H1 (cell line): ENCODE data around the gene STK32C. TPM values are rescaled to one million over a fixed set of nuclear protein-coding genes. Genes with fewer than 3 reads are reported as not detected.

ENCODE experiments used
- ASH2L ChIP-seq: fragments of 200-600, 300-600 bp; sonication (generic); IDR thresholded peaks from one replicate; pipeline ENCODE4 v1.7.1; 2017; ENCODE audit warnings: low read length
- CBX8 ChIP-seq: fragments of 300-800, 300-1000 bp; sonication (generic); IDR thresholded peaks from 2 replicates; pipeline ENCODE4 v1.7.1; 2016; ENCODE audit warnings: low read depth, low read length, borderline replicate concordance
- JUN ChIP-seq: IDR thresholded peaks from 2 replicates; pipeline ENCODE4 v1.6.1; 2011; ENCODE audit warnings: low read depth, mild to moderate bottlenecking, improper control_type of control experiment, low read length
- KDM4A ChIP-seq: IDR thresholded peaks from one replicate; pipeline ENCODE4 v1.7.1; 2012; ENCODE audit warnings: low read depth, mild to moderate bottlenecking, moderate library complexity, low read length, inconsistent platforms; ENCODE audit not compliant: severe bottlenecking
- NANOG ChIP-seq: IDR thresholded peaks from 2 replicates; pipeline ENCODE4 v1.6.1; 2011; ENCODE audit warnings: low read length, low read depth, mild to moderate bottlenecking, inconsistent platforms; ENCODE audit not compliant: insufficient read depth, poor library complexity, severe bottlenecking
- NRF1 ChIP-seq: IDR thresholded peaks from 2 replicates; pipeline ENCODE4 v1.6.1; 2011; ENCODE audit warnings: mild to moderate bottlenecking, low read depth, low read length, improper control_type of control experiment
- POU5F1 ChIP-seq: IDR thresholded peaks from 2 replicates; pipeline ENCODE4 v1.6.1; 2011; ENCODE audit warnings: low read depth, mild to moderate bottlenecking, low read length, moderate library complexity
- RAD21 ChIP-seq, 2 experiments: IDR thresholded peaks in 1 of 2; conservative IDR thresholded peaks in 1 of 2; 2 replicates each; pipeline ENCODE4 v1.6.1; 2011; ENCODE audit warnings: low read depth in 2 of 2, low read length in 2 of 2, improper control_type of control experiment in 1 of 2, inconsistent platforms in 1 of 2, mild to moderate bottlenecking in 1 of 2, moderate library complexity in 1 of 2
- SIX5 ChIP-seq: IDR thresholded peaks from 2 replicates; pipeline ENCODE4 v1.6.1; 2011; ENCODE audit warnings: mild to moderate bottlenecking, low read depth, low read length
- SP2 ChIP-seq: IDR thresholded peaks from 2 replicates; pipeline ENCODE4 v1.6.1; 2012; ENCODE audit warnings: mild to moderate bottlenecking, low read length, inconsistent platforms
- TBP ChIP-seq: IDR thresholded peaks from 2 replicates; pipeline ENCODE4 v1.6.1; 2011; ENCODE audit warnings: low read depth, low read length, improper control_type of control experiment
- polyA plus RNA-seq, 7 experiments: library from polyadenylated mRNA; depleted of rRNA in 3 of 7; stranded (reverse) in 5 of 7; unstranded in 2 of 7; fragments of >200 nt in 5 of 7; fragments of 200-250 nt in 2 of 7; gene quantifications; 1 replicate in 5 of 7; 2 replicates in 1 of 7; 4 replicates in 1 of 7; pipeline versions ENCODE4 v1.2.1 to v1.2.3, GENCODE V29; 2011 to 2013; ENCODE audit warnings: missing spikeins in 2 of 7, mixed read lengths in 2 of 7
- total RNA-seq: library from RNA; stranded (reverse); fragmentation: NEBNext Ultra II Directional; extraction: Animal tissue kit (Norgen Biotek cat#: 25700); gene quantifications from 2 replicates; pipeline ENCODE4 v1.2.1, GENCODE V29; 2021
- TF ChIP-seq, protein P1 (sequence below): IDR thresholded peaks from 2 replicates; pipeline ENCODE4 v1.6.1; 2012; ENCODE audit warnings: low read length, inconsistent platforms
- TF ChIP-seq, protein P2 (sequence below), 3 experiments: IDR thresholded peaks; 1 replicate in 2 of 3; 2 replicates in 1 of 3; pipeline versions ENCODE4 v1.5.1 to v1.6.1; 2011; ENCODE audit warnings: low read length in 3 of 3, mild to moderate bottlenecking in 3 of 3, inconsistent platforms in 2 of 3, low read depth in 1 of 3, moderate library complexity in 1 of 3; ENCODE audit not compliant: insufficient read depth in 1 of 3; ENCODE audit errors: control extremely low read depth in 1 of 3
- TF ChIP-seq, protein P3 (sequence below): IDR thresholded peaks from 2 replicates; pipeline ENCODE4 v1.6.1; 2012; ENCODE audit warnings: inconsistent platforms

The STK32C gene
- total and polyA plus RNA-seq, 2 of the 8 experiments (the other 6 are each of a cell fraction or from before 2014, with no cell fraction given) = 10.6 to 15.6 TPM

DNA sequence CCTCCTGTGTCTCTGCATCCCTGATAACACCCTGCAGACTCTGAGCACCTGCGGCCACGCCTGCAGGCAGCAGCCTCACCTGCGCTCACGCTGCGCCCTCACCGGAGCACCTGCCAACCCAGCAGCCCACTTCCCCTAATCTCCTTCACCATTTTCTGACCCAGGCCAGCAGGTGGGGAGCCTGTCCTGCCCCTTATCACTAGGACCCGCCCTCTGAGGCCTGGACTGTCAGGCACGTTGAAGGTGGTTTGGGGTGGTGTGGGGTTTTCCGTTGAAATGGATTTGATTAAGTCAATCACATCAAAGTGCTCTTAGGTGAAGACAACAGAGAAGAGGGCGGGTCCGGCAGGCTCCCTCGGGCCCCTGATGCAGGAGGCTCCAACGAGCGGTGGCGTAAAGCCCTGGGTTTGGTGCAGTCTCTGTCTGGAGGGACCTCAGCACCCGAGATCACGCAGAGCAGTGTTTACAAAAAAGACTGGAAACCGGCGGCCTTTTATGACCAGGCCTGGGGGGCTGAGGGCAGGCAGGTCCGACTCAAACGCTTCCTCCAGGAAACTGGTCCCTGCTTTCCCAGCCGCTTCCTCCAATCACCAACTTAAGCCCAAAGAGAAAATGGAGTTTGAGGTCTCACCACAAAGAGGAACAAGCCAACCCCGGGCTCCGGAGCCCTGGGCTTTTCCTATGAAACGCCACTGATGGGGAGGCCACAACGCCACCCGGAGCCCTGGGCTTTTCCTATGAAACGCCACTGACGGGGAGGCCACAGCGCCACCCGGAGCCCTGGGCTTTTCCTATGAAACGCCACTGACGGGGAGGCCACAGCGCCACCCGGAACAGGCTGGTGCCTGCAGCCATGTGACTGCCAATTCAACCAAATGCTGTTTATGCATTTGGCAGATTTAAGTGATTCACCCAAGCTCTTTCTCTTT lies 75.5 kb downstream of the STK32C start (continued):
- TF ChIP-seq, protein P1, sequence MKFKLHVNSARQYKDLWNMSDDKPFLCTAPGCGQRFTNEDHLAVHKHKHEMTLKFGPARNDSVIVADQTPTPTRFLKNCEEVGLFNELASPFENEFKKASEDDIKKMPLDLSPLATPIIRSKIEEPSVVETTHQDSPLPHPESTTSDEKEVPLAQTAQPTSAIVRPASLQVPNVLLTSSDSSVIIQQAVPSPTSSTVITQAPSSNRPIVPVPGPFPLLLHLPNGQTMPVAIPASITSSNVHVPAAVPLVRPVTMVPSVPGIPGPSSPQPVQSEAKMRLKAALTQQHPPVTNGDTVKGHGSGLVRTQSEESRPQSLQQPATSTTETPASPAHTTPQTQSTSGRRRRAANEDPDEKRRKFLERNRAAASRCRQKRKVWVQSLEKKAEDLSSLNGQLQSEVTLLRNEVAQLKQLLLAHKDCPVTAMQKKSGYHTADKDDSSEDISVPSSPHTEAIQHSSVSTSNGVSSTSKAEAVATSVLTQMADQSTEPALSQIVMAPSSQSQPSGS = no peak
- TF ChIP-seq NRF1 (no peak), TBP (no peak), SP2 (no peak), POU5F1 (no peak), KDM4A (no peak), ASH2L (no peak), NANOG (no peak), JUN (no peak), RAD21 (IDR thresholded peaks at IDR 0.05 in 1 of 2, conservative IDR thresholded peaks at IDR 0.05 in 1 of 2; ENCODE audit: low read depth in 2 of 2, low read length in 2 of 2) (peak in 1 of 2 experiments; percentile 1; a peak in 1 of 4 replicates), CBX8 (no peak), SIX5 (no peak)
- TF ChIP-seq, protein P2, sequence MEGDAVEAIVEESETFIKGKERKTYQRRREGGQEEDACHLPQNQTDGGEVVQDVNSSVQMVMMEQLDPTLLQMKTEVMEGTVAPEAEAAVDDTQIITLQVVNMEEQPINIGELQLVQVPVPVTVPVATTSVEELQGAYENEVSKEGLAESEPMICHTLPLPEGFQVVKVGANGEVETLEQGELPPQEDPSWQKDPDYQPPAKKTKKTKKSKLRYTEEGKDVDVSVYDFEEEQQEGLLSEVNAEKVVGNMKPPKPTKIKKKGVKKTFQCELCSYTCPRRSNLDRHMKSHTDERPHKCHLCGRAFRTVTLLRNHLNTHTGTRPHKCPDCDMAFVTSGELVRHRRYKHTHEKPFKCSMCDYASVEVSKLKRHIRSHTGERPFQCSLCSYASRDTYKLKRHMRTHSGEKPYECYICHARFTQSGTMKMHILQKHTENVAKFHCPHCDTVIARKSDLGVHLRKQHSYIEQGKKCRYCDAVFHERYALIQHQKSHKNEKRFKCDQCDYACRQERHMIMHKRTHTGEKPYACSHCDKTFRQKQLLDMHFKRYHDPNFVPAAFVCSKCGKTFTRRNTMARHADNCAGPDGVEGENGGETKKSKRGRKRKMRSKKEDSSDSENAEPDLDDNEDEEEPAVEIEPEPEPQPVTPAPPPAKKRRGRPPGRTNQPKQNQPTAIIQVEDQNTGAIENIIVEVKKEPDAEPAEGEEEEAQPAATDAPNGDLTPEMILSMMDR (IDR thresholded peaks at IDR 0.05; ENCODE audit: control extremely low read depth in 1 of 3, insufficient read depth in 1 of 3, low read depth in 1 of 3, low read length in 3 of 3) = peak in 1 of 3 experiments; percentile 26; a peak in 1 of 4 replicates
- TF ChIP-seq, protein P3, sequence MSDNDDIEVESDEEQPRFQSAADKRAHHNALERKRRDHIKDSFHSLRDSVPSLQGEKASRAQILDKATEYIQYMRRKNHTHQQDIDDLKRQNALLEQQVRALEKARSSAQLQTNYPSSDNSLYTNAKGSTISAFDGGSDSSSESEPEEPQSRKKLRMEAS = no peak
